Measurements from ENCODE around the gene HADHA.

The HADHA gene

GRCh38 chr2:26281226-26281625, 36.8 kb upstream of the HADHA start:
- TF ChIP-seq, protein P1, sequence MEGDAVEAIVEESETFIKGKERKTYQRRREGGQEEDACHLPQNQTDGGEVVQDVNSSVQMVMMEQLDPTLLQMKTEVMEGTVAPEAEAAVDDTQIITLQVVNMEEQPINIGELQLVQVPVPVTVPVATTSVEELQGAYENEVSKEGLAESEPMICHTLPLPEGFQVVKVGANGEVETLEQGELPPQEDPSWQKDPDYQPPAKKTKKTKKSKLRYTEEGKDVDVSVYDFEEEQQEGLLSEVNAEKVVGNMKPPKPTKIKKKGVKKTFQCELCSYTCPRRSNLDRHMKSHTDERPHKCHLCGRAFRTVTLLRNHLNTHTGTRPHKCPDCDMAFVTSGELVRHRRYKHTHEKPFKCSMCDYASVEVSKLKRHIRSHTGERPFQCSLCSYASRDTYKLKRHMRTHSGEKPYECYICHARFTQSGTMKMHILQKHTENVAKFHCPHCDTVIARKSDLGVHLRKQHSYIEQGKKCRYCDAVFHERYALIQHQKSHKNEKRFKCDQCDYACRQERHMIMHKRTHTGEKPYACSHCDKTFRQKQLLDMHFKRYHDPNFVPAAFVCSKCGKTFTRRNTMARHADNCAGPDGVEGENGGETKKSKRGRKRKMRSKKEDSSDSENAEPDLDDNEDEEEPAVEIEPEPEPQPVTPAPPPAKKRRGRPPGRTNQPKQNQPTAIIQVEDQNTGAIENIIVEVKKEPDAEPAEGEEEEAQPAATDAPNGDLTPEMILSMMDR (conservative IDR thresholded peaks at IDR 0.05; ENCODE audit: low read depth) = no peak
- peak; percentile 48 for DNase-seq (ENCODE audit: low spot score)
- CTCF ChIA-PET = no interaction called here
- no peak overlapping the region for H3K27ac ChIP-seq
- POLR2A ChIA-PET (ENCODE audit: low non-redundant PET) = no interaction called here

DNA sequence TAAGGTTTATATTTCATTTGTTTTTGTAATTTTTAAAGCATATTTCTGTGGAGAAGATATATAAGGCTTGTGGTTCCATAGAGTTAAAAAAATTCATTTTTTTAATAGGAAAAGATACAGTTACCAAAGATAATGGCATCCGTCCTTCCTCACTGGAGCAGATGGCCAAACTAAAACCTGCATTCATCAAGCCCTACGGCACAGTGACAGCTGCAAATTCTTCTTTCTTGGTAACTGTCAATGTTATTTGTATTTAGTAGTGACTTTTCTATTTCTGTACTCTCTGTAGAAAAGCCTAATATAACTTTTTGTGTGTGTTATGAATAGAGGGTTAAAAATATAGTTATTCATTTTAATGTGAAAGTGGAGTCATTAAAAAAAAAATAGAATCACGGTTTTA, 35.5 kb upstream of the HADHA start:
- CTCF ChIA-PET = no interaction called here
- TF ChIP-seq, protein P1 (conservative IDR thresholded peaks at IDR 0.05; ENCODE audit: low read depth) = no peak

DNA sequence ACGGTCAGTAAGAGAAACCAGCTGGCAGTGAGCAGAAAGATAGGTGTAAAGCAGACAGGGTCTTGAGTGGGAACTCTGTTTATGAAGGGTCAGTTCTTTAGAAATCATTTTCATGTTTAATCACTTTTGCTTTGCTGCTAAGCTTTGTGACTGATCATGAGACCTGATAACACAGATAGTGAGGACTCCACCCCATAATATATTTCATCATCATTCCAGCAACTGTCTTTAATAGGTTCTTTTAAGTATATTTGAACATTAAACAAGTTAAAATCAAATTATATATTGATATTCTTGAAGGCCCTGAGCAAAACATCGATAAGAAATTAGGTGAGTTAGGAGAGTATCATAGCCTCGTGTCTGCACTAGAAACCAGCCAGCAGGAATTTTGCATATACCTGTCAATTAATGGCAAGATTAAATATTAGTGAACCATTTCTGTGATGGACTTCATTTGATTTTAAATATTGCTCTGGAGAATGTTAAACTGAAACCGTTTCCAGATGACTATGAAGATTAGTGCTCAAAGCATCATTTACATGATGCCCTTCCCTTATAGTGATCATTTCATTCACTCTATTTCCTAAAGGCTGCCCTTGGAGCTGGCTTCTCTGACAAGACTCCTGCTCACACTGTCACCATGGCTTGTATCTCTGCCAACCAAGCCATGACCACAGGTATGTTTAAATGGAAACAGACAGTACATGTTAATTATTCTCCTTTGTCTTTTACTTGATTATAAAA, 32.2 kb upstream of the HADHA start:
- no peak for DNase-seq (ENCODE audit: low spot score)
- TF ChIP-seq, protein P1 (conservative IDR thresholded peaks at IDR 0.05; ENCODE audit: low read depth) = no peak
- CTCF ChIA-PET = interaction anchor here (1.4 kb wide), 1 partner anchor 54 kb away, joined by 5 read pairs; no protein-coding TSS in a partner anchor

More for the DNA sequence above, 35.5 kb upstream of the HADHA start:
- no peak for DNase-seq (ENCODE audit: low spot score)
- no peak overlapping the region for H3K27ac ChIP-seq
- POLR2A ChIA-PET (ENCODE audit: low non-redundant PET) = no interaction called here

GRCh38 chr2:26274058-26274613, 29.7 kb upstream of the HADHA start:
- no peak overlapping the region for H3K27ac ChIP-seq
- CTCF ChIA-PET = interaction anchor here (0.7 kb wide), 1 partner anchor 663 kb away, joined by 3 read pairs; no protein-coding TSS in a partner anchor
- DNase-seq (ENCODE audit: low spot score) = peak; percentile 73
- TF ChIP-seq, protein P1 (conservative IDR thresholded peaks at IDR 0.05; ENCODE audit: low read depth) = no peak
- POLR2A ChIA-PET (ENCODE audit: low non-redundant PET) = no interaction called here

More for the DNA sequence above, 32.2 kb upstream of the HADHA start:
- POLR2A ChIA-PET (ENCODE audit: low non-redundant PET) = no interaction called here
- no peak overlapping the region for H3K27ac ChIP-seq

GRCh38 chr2:26273501-26273900, 29.1 kb upstream of the HADHA start:
- CTCF ChIA-PET = no interaction called here
- H3K27ac ChIP-seq = no peak overlapping the region
- POLR2A ChIA-PET (ENCODE audit: low non-redundant PET) = no interaction called here

GRCh38 chr2:26270373-26270772, 25.9 kb upstream of the HADHA start:
- TF ChIP-seq, protein P1 (conservative IDR thresholded peaks at IDR 0.05; ENCODE audit: low read depth) = no peak
- CTCF ChIA-PET = no interaction called here
- H3K27ac ChIP-seq = peak overlapping the region; percentile 47
- no peak for DNase-seq (ENCODE audit: low spot score)
- POLR2A ChIA-PET (ENCODE audit: low non-redundant PET) = no interaction called here

More at GRCh38 chr2:26273501-26273900, 29.1 kb upstream of the HADHA start:
- TF ChIP-seq, protein P1 (conservative IDR thresholded peaks at IDR 0.05; ENCODE audit: low read depth) = no peak
- no peak for DNase-seq (ENCODE audit: low spot score)
